ENCODE measurements around the gene ZNF618.

GRCh38 chr9:113854310-113854709 is 21.8 kb upstream of the ZNF618 start:
- no peak for TF ChIP-seq EP300 (IDR thresholded peaks at IDR 0.05)
- no peak for TF ChIP-seq CTCF (IDR thresholded peaks at IDR 0.05)
- no peak for TF ChIP-seq POLR2A (IDR thresholded peaks at IDR 0.05)
